Thoracic aorta (tissue), 2 donors: ENCODE measurements around the gene WASF3. TPM values are rescaled to one million over a fixed set of nuclear protein-coding genes. Genes with fewer than 3 reads are reported as not detected.
A peak's percentile ranks its signal among the peaks of the same experiment; 100 is the strongest.

Source experiments
- ATAC-seq: fragments of 150-250 bp; one replicate; pipeline ENCODE4 v1.8.0; 2017; ENCODE audit warnings: low read depth; ENCODE audit not compliant: insufficient number of reproducible peaks, low FRiP score
- DNase-seq: peaks from one replicate; pipeline ENCODE4 v3.0.0-alpha.2; 2020; ENCODE audit warnings: low spot score
- H3K27ac ChIP-seq, 2 donors: fragments of 200-600 bp; sonication (generic); 1 replicate in 1 of 2; 2 replicates in 1 of 2; pipeline ENCODE4 v1.5.1; 2016; ENCODE audit warnings: mild to moderate bottlenecking in 2 of 2, moderate library complexity in 2 of 2
- H3K27me3 ChIP-seq: fragments of 200-600 bp; sonication (generic); replicated peaks from 2 replicates; pipeline ENCODE4 v1.6.0; 2016; ENCODE audit warnings: mild to moderate bottlenecking; ENCODE audit not compliant: insufficient read depth
- H3K36me3 ChIP-seq: fragments of 200-600 bp; sonication (generic); one replicate; pipeline ENCODE4 v1.5.1; 2016
- H3K4me1 ChIP-seq, 2 donors: fragments of 200-600 bp; sonication (generic); 1 replicate in 1 of 2; 2 replicates in 1 of 2; pipeline versions ENCODE4 v1.5.1 to v1.6.0; 2016; ENCODE audit warnings: low read depth in 2 of 2, mild to moderate bottlenecking in 1 of 2; ENCODE audit not compliant: control insufficient read depth in 1 of 2
- H3K4me3 ChIP-seq: fragments of 200-600 bp; sonication (generic); 2 replicates; pipeline ENCODE4 v1.5.1; 2016; ENCODE audit warnings: mild to moderate bottlenecking
- H3K9me3 ChIP-seq: fragments of 200-600 bp; sonication (generic); 2 replicates; pipeline ENCODE4 v1.5.1; 2016
- total RNA-seq, 2 donors: library from RNA; depleted of rRNA; stranded (reverse); fragments of >200 nt; gene quantifications; one replicate each; pipeline versions ENCODE4 v1.1.0 to v1.2.3, GENCODE V29; 2016
- TF ChIP-seq, protein P1 (sequence below): fragments of 200-600 bp; sonication (generic); IDR thresholded peaks from one replicate; pipeline ENCODE4 v1.5.1; 2019; ENCODE audit warnings: antibody characterized with exemption

Gene WASF3
- total RNA-seq, 2 donors from 2014 or later: 16.4 to 20.0 TPM

DNA sequence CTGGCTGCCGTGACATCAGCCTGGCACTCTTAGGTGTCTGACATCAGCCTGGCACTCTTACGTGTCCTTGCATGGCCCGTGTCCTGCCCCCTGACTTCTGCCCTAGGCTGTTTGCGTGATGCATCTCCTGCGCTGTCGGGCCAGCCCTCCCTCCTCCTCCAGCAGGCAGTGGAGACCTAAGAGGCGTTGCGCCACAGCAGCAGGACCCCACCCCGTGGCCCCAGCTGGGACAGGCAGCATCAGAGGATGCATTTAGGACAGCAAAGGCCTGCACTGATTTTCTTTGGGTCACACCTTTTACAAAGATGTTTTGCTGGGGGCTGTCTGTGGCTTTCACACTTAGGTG lies 137.8 kb downstream of the WASF3 start:
- Histone ChIP-seq H3K36me3 (peaks cover 5% of the 10 kb centered on the region), H3K4me3 (no peak overlapping the region), H3K4me1 (peaks cover 0 to 4% of the 10 kb centered on the region in 2 donors), H3K9me3 (peaks cover 7% of the 10 kb centered on the region), H3K27ac (no peak overlapping the region), H3K27me3 (no peaks in the 10 kb centered on the region)
- TF ChIP-seq, protein P1, sequence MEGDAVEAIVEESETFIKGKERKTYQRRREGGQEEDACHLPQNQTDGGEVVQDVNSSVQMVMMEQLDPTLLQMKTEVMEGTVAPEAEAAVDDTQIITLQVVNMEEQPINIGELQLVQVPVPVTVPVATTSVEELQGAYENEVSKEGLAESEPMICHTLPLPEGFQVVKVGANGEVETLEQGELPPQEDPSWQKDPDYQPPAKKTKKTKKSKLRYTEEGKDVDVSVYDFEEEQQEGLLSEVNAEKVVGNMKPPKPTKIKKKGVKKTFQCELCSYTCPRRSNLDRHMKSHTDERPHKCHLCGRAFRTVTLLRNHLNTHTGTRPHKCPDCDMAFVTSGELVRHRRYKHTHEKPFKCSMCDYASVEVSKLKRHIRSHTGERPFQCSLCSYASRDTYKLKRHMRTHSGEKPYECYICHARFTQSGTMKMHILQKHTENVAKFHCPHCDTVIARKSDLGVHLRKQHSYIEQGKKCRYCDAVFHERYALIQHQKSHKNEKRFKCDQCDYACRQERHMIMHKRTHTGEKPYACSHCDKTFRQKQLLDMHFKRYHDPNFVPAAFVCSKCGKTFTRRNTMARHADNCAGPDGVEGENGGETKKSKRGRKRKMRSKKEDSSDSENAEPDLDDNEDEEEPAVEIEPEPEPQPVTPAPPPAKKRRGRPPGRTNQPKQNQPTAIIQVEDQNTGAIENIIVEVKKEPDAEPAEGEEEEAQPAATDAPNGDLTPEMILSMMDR: no peak
- no peak for ATAC-seq
- DNase-seq: no peak

DNA sequence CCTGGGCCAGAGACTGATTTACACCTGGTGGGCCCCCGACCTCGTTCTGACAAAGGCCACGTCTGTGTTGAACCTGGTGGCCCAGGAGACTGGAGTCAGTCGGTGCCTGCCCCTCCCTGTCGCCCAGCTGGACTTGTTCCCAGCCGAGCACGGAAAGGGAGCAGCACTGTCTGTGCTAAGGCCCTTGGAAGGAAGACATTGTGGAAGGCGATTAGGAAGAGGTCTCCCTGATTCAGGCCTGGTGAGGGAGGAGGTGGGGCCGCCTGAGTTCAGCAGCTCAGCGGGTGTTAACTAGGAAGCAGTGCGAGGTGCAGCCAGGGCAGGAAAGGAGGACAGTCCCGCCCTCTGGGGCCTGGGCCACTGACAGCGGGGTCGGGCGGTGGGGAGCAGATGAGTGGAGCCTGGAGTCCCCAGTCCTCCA lies 138.4 kb downstream of the WASF3 start:
- DNase-seq (no peak), ATAC-seq (no peak)
- TF ChIP-seq, protein P1: no peak
- H3K4me3 ChIP-seq: no peak overlapping the region
- H3K9me3 ChIP-seq: peaks cover 1% of the 10 kb centered on the region
- H3K27ac ChIP-seq: no peak overlapping the region
- H3K36me3 ChIP-seq: peaks cover 5% of the 10 kb centered on the region
- H3K27me3 ChIP-seq: no peaks in the 10 kb centered on the region
- H3K4me1 ChIP-seq: peaks cover 0 to 4% of the 10 kb centered on the region in 2 donors

DNA sequence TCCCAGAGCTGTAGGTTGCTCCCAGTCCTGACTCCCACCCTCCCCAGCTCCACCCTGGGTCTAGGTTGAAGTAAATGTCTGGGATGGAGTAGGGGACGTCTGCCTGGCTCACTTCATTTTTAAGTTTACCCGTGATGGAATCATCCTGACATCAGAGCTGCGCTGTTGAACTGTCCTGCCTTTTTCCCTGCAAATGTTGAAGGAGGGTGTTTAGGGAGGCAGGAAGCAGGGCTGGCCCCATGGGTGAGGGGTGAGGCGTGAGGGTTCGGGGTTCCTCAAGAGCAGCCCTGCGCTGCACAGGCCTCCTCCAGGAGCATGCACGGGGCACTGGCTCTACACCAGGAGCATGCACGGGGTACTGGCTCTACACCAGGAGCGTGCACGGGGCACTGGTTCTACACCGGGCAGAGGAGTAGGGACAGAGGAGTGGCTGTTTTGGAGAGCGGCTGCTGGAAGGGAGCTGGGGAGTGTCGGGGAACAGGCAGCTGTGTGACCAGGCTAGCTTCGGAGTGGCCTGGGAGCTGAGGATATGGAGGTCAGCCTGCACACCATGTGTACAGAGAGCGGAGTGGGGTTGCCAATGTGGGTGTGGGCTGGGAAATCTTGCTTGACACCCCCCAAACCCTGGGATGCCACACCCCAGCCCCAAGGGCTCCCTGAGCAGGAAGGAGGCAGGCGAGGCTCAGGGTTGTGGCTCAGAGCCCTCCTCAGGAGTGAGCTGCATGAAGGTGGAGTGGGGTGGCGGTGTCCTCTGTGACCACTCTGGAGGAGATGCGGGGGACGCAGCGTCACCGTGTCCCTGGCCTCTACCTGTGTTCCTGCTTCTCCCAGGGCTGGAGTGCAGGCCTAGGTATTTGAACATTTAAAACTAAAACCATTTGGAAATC lies 139.8 kb downstream of the WASF3 start:
- peaks cover 0 to 4% of the 10 kb centered on the region in 2 donors for H3K4me1 ChIP-seq
- no peak for ATAC-seq
- DNase-seq: no peak
- H3K27me3 ChIP-seq: no peaks in the 10 kb centered on the region
- no peaks in the 10 kb centered on the region for H3K9me3 ChIP-seq
- no peak overlapping the region for H3K4me3 ChIP-seq
- no peak overlapping the region for H3K27ac ChIP-seq
- H3K36me3 ChIP-seq: no peaks in the 10 kb centered on the region
- TF ChIP-seq, protein P1: no peak

DNA sequence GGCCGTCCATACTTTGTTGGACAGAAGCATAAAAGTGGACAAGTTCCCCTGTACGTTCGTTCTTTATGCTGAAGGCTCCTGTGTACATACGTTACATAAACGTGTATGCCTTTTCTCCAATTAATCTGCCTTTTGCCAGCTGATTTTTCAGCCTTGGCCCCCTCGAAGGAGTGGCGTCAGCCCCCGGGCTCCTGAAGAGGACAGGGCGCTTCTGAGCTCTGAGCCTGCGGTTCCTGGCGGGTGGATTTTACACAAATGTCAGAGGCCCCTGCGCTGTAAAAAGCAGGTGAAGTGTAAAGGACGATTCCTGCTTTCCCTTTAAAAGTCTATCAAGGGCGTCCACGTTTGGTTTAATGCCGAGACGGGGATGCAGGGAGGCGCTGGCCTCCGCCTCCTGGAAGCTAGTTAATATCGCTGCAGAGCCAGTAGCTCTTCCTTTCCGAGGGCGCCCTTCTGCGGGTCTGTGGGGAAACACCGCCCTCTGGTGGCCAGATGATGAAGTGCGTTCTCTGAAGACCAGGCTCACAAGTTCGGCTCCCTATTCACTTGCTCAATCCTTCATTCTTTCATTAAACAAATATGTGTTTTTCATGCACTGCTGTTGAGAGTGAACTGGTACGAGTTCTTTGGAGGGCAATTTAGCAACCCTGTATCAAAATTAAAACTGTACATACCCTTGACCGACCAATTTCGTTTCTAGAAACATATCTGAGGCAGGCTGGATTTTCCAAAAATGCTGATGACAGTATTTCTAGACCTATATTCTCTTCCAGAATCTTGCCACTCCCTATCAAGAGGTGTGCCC lies 141.1 kb downstream of the WASF3 start:
- no peak overlapping the region for H3K27ac ChIP-seq
- TF ChIP-seq, protein P1: peak; percentile 99
- peak overlapping the region; percentile 59 for H3K4me3 ChIP-seq
- ATAC-seq (peak; percentile 71), DNase-seq (peak; percentile 52)
- H3K4me1 ChIP-seq: peaks cover 0 to 4% of the 10 kb centered on the region in 2 donors
- H3K27me3 ChIP-seq: no peaks in the 10 kb centered on the region
- H3K9me3 ChIP-seq: peaks cover 4% of the 10 kb centered on the region
- no peaks in the 10 kb centered on the region for H3K36me3 ChIP-seq

DNA sequence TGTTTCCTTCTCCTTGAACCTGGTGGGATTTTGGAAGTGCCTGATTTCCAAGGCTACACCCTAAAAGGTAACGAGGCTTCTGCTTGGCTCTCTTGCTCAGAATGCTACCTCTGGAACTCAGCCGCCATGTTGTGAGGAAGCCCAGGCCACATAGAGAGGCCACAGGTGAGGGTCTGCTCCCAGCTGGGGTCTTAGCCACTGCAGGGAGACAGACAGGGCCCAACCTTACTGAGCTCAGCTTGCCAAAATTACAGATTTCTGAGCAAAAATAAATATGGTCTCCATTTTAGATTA lies 141.7 kb downstream of the WASF3 start:
- H3K27ac ChIP-seq: no peak overlapping the region
- DNase-seq: no peak
- H3K27me3 ChIP-seq: no peaks in the 10 kb centered on the region
- H3K36me3 ChIP-seq: no peaks in the 10 kb centered on the region
- TF ChIP-seq, protein P1: no peak
- H3K4me3 ChIP-seq: no peak overlapping the region
- peaks cover 4% of the 10 kb centered on the region for H3K9me3 ChIP-seq
- no peak for ATAC-seq
- H3K4me1 ChIP-seq: peaks cover 0 to 4% of the 10 kb centered on the region in 2 donors
